H4 (cell line): Measurements from ENCODE around the gene TRIM65. TPM values are rescaled to one million over a fixed set of nuclear protein-coding genes. Genes with fewer than 3 reads are reported as not detected.

Experiments used
- DNase-seq: peaks from one replicate; pipeline ENCODE4 v3.0.0-alpha.2; 2015; ENCODE audit warnings: low spot score
- total RNA-seq: library from RNA; depleted of rRNA; stranded (reverse); fragments of >200 nt; shearing (Covaris generic); gene quantifications from 2 replicates; pipeline ENCODE4 v1.2.3, GENCODE V29; 2014; rRNA removed

Gene TRIM65, protein sequence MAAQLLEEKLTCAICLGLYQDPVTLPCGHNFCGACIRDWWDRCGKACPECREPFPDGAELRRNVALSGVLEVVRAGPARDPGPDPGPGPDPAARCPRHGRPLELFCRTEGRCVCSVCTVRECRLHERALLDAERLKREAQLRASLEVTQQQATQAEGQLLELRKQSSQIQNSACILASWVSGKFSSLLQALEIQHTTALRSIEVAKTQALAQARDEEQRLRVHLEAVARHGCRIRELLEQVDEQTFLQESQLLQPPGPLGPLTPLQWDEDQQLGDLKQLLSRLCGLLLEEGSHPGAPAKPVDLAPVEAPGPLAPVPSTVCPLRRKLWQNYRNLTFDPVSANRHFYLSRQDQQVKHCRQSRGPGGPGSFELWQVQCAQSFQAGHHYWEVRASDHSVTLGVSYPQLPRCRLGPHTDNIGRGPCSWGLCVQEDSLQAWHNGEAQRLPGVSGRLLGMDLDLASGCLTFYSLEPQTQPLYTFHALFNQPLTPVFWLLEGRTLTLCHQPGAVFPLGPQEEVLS
- total RNA-seq: 8.4 and 10.5 TPM in 2 replicates

DNA sequence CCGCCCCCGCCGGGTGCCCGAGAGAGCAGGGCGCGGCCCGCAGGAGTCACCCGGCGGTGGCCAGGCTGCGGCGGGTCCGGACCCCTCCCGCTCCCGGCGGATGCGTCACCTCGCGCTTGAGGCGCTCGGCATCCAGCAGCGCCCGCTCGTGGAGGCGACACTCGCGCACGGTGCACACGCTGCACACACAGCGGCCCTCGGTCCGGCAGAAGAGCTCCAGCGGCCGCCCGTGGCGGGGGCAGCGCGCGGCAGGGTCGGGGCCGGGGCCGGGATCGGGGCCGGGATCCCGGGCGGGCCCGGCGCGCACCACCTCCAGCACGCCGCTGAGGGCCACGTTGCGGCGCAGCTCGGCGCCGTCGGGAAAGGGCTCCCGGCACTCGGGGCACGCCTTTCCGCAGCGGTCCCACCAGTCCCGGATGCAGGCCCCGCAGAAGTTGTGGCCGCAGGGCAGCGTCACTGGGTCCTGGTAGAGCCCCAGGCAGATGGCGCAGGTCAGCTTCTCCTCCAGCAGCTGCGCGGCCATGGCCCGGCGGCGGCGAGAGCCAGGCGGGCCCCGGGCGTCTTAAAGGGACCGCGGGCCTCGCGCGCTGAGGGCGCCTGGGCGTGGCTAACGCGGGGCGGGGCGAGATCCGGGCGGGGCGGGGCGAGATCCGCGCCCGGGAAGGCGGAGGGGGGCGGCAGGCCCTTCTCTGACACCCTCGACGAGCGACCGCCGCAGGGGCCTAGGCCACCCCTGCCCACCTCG lies at the start of gene TRIM65:
Gene TRIM65 (minus strand): TSS at position 537 of the 745 bp plus-strand sequence. CDS start 14 bp downstream, at position 523.
- peak; percentile 64 for DNase-seq

DNA sequence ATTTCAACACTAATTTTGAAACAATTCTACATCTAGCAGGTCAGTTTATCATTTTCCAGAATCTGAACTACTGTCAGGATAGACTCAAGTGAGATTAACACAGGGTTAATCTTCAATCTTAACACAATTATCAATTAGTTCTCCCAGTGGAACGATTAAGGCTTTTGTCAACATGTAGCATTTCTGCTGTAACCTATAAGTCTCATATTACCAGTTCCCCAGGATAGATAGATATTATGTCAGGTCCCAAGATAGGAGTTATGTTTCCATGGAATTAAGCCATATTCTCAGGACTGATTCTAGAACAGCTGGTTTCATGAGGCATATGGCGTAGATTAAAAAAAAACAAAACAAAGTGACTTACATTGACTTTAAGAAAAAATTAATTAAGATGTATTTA lies 48.5 kb upstream of the TRIM65 start:
- no peak for DNase-seq

DNA sequence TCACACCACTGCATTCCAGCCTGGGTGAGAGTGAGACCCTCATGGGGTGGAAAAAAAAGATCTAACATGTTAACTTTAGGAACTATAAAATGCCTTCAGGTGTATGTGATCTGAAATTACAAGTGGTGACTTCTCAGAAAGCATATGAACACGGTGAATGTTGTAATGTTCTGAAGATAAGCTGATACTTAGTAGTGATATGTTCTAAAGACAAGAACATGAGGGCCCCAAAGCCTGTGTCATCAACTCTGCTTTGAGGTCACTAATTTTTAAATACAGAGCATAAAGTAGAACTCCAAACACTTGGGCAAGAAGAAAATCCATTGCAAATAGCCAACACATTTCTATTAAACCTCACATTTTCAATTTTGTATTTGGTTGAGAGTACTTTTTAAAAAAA lies 46.7 kb upstream of the TRIM65 start:
- DNase-seq: no peak

DNA sequence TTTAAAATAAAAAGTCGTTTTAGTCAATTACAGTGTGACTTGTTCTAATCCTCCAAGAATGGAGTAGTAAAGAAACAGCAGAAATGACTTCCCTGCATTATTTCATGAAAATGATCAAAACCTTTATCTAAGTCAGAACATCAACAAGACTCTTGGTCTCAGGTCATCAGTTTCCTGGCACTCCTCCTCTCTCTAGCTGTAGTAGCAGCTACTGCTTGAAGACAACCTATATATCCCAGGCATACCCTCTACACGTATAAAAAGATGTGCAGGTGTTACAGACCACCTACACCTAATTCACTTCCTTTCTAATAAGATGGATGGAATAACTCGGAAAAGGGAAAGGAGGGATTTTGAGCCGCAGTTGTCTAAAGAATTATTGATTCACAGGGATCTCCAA lies 45.7 kb upstream of the TRIM65 start:
- no peak for DNase-seq

DNA sequence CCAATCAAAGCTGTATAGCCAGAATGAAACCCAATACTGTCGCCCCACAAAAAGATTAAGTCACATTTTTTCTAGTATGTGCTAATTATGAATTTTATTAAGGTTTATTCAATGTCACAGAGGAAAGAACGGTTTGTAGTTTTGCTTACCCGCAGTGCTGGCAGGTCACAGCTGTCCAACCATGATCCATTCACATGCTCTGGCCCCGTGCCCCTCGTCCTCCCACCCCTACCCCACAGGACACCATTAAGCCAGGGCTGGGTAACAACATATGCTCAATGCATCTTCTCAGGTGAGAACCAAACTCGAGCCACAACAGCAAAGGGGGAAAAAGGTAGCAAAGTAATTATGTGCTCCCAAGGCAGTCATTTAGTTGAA lies 44.7 kb upstream of the TRIM65 start:
- no peak for DNase-seq

DNA sequence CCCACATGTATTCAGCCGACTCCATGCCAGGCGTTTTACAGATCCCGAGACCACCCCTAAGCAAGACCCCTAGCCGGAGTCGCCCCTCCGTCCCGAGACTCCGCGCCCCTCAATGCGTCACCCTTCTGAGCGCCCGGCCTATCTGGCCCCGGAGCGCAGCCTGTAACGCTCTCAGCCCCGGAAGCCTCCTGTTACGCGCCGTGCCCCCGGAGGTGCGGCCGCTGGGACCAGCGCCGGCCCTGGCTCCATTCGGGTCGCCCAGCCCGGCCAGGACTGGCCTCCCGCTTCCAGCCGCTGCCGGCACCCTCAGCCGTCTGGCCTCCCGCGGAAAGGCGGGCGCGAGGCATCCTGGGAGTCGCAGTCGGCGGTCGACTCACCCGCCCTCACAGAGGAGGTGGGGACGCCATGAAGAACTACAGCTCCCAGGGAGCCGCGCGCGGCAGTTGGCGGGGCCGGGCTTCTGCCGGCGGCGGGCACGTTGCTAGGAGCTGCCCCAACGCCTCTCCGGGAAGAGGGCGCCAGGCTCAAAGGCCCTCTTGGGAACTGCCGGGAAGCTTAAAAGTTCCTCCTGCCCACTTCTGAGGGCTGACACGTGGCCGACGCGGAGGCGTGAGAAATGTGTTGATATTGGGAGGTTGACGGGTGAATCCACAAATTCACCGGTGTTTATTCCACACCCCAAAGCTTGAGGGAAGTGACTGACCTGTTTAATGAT lies 44.1 kb upstream of the TRIM65 start, which contains the start of gene FBF1:
Gene FBF1 (minus strand): TSS at position 316 of the 715 bp plus-strand sequence. CDS start 2,893 bp downstream, outside the sequence.
- peak; percentile 96 for DNase-seq

DNA sequence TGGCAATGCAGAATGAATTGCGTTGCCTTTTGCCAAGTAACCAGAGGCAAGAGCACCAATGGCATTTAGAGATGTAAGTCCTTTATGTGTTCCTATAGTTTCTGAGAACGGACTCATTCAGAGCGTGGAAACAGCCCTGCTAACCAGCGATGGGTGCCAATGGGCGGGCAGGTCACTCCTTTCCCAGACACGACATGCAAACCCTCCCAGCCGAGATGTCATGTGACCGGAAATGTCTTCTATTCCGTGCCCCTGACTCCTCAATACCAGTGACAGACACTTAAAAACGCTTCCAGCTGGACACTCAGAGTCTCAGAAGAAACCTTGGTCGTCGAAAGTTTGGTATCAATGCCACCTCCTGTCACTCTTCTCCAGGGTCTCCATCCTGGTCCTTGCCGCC lies 40.9 kb upstream of the TRIM65 start:
- no peak for DNase-seq

DNA sequence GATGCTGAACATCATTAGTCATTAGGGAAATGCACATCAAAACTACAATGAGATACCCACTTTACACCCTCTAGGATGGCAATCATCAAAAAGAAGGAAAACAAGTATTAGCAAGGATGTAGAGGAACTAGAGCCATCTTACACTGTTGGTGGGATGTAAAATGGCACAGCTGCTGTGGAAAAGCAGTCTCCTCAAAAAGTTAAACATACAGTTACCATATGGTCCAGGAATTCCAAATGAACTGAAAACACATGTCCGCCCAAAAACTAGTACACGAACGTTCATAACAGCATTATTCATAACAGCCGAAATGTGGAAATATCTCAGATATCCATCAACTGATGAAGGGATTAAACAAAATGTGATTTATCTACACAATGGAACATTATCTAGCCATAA lies 37.1 kb upstream of the TRIM65 start:
- no peak for DNase-seq

DNA sequence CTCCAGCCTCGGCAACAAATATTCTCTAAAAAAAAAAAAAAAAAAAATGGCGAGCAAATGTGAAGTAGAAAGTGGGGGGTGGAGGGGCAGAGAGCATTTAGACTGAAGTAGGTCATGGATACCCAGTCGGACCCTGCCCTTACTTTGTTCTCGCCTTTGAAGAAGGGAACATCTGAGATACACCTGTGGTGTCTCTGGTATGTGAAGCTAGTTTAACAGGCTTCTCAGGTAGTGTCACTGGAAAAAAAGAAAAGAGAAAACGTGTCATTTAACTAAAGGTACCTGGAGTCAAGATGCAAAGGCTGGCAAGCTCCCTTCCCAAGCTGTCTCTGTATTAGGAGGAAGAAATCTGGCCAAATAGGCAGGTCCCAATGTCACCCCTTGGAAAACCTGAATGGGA lies 36.1 kb upstream of the TRIM65 start:
- DNase-seq: no peak

DNA sequence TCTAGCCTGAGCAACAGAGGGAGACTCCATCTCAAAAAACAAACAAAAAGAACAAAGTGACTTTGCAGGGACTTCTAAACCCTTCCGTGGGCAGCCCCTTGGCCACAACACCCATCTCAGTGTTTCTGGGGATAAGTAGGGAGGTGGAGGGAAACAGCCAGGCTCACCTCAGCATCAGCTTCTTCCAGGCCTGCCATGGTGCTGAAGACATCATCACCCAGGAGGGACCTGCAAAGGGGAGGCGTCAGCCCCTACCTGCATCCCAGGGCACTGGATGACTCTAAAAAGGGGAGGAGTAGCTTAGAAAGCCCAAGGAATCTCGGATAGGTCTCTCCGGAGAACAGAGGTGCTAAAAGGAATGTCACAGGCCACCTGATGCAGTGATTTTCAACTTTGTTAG lies 34.3 kb upstream of the TRIM65 start:
- DNase-seq: no peak

DNA sequence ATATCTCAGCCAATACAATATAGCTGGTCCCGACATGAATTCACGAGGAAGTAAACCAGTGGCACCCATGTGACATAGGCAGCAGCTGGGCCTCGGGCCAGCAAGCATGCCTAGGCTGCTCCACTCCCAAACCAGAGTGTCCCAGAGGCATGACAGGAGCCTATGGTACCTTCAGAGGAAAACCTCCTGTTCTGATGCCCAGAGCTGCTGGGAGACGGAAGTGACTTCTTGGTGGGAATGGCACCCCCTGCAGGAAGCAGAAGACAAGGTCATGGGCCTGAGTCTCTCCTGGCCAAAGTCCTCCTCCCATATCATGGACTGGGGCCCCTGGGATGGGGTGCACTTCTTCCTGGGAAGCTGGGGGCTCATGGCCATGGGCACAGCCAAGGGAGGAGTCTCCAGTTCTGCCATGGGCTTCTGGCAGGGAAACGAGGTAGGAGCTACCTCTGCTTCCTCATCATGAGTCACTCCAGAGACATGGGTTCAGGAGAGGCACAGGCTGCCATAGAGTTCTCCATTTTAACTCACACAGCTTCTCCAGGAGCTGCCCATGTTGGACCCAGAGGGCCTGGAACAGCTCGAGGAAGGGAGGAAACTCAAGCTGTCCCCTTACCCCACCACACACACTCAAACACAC lies 30.7 kb upstream of the TRIM65 start:
- DNase-seq: no peak

DNA sequence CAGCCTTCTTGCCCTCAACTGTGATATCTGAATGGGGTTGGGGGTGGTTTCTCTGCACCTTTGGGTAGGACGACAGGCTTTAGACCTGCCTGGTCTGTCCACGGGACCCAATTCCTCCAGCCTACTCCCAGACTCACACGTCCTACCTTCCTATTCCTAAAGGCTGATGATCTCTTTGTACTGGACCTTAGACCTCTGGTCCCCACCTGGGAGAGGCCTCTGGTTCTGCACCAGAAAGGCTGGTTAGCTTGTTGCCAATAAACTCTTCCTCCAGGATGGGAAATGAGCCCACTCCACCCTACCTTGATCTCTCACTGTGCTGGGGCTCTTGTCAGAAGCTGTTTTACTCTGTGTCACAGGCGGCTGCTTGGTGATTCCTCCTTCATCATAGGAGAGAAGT lies 29.7 kb upstream of the TRIM65 start:
- DNase-seq: no peak

DNA sequence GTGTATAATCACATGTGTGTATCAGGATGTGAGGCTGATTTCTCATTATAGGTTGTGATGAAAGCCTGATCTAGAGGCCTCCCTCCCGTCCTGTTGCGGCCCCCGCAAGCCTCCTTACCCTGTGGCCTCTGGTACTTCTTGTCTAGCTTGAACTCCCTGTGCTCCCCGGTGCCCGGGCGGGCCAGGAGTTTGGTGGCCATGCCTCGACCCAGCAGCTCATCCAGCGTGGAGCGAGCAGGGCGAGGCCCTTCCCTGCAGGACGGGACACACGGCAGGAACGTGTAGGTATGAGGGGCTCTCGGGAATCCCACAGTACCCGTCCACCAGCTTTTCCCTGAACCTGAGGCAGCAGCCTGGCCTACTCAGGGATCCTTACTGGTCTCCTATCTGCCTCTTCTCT lies 29.2 kb upstream of the TRIM65 start:
- no peak for DNase-seq

DNA sequence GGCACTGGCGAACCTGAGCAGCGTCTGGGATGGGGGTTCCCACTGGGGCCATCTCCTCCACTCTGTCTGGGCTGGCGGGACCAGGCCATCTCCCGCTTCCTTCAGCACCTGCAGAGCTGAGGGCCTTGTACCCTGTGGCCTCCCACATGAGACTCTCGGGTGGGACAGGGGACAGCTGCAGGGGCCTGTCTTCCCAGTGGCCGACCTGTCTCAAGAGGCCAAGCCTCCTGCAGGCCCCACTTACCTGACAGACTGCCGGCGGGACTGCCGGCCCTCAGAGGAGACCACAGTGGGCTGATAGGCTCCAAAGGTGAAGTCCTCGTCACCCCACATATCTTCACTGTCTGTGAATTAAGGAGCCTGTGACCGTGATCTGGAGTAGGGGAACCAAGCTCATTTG lies 28.4 kb upstream of the TRIM65 start:
- no peak for DNase-seq

DNA sequence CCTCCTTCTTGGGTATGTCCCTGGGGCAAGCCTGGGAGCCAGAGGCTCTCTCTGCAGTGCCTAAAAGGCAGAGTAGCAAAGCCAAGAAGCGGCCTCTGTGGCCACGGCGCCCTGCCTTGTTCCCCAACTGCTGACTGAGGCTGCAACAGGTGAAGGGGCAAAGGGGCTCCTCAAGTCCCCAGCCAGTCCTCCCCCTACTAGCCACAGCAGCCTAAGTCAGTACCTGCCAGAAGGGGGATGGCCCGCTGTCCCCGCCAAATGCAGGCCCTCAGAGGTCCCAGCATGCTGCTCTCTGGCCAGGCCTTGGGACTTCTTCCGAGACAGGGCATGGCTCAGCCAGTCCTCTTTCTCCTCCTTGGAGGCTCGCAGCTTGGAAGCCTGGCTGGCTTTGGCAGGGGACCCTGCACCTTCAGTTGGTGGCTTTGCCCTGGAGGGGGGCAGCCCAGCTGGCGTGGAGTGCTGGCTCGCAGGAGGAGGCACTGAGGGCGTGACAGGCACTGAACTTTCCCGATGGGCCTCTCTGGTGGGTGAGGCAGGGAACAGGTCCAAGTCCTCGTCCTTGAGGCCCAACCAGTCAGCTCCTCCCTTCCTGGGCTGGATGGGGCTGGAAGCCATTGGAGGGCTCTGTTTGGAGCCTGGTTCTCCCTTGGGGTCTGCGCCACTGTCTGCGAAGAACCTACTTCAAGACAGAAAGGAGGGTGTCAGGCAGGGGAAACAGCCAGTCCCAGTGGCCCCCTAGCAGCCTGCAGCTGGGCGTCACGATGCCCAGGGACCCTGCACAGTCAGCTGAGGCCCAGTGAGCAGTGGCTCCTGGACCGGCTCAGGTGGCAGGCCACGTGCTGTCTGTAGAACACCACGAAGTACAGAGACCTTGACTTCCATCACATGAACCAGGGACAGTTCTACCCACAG lies 26.5 kb upstream of the TRIM65 start:
- DNase-seq: no peak

DNA sequence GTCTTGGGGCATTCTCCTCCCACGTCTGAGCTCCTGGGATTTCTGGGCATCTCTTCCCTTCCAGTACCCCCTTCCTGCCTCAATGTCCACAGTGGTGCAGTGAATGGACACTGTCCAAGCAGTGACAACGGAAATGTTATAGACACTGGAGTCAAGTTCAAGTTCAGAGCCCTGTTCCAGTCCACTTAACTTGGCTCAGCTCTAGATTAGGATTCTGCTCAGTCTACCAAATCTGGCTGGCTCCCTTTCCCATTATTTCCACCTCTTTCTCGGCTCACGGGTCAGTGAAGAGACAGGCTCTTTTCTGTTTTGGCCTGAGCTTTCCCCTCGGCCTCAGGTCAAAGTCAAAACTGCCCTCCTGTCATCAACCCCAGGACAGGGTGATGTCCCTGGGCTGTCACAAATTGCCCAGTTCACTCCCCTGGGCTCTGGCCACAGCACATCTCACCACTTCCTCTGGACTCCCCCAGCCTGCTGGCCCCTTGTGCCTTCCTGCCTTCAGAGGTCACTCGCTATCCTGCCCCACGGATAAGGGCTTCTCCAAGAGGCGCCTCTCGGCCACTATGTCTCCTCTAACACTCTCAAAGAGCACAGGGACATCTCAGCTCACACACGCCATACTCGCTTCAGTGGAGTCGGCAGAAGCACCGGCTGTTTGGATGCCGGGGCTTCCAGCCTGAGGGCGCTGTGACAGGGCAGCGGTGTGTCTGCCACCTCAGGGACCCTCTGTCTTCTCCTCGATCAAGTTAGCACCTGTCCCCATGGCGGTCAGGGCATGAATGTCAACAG lies 25.6 kb upstream of the TRIM65 start:
- no peak for DNase-seq

DNA sequence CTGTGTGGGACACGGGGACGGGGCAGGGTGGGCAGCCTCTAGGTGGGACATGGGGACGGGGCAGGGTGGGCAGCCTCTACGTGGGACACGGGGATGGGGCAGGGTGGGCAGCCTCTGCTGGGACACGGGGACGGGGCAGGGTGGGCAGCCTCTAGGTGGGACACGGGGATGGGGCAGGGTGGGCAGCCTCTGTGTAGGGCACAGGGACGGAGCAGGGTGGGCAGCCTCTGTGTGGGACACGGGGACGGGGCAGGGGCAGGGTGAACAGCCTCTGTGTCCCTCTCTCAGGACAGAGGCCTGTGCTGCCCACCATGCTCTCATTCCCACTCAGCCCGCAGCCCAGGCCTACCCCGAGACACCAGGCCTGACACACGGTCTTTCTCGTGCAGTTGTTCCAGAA lies 24.8 kb upstream of the TRIM65 start:
- DNase-seq: no peak

DNA sequence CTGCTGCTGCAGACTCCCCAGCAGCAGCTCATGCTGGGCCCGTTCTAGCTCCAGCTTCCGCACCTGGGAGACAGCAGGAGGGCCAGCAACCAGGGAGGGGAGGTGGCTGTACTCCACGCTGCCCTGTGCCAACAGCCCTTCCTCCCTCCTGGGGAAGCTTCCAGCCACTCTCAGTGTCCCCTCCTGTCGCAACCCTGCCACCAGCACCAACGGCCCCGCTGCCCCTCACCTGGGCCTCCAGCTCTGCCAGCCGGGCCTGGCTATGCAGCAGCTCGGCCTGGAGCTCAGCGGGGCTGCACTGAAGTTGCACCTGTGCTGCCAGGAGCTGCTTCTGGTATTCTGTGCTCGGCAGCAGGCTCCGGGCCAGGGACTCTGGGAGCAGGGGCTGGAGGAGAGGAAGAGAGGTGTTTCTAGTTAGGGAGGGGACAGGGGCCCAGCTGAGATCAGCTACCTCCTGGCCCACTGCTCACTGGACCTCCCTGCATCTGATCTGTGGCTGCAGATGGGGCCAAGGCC lies 23.4 kb upstream of the TRIM65 start:
- no peak for DNase-seq

DNA sequence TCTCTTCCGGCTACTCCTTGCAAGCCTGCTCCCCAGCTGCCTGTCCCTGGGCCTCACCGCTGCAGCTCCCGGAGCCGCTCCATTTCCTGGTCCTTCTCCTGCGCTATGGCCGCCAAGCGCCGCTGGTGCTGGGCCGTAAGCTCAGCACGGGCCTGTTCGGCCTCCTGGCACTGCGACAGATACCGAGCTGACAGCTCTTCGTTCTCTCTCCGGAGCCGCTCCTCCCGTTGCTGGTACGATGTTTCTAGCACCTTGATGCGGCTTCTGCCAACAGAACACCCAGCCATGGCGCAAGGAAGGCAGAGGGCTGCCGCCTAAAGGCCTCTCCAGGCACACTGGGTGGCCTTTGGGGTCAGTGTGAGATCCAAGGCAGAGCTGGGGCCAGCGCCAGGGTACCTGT lies 22.9 kb upstream of the TRIM65 start:
- no peak for DNase-seq
